WTC11 (cell line): Measurements from ENCODE around the gene CCR5. TPM values are rescaled to one million over a fixed set of nuclear protein-coding genes. Genes with fewer than 3 reads are reported as not detected.

Experiments
- ATAC-seq: fragments of 200-7000 bp; cut with Tn5 transposase; 2 replicates; pipeline ENCODE4 v1.10.0; 2021; ENCODE audit warnings: mild to moderate bottlenecking, moderate library complexity
- CTCF ChIA-PET: fragments of 300-600 bp; sonication (Branson Sonifier 250); formaldehyde crosslinking; loops from one replicate; lab custom pipeline; 2021; ENCODE audit warnings: antibody characterized with exemption; lab: Charles Lee
- POLR2A ChIA-PET: fragments of 350-600 bp; sonication (Branson Sonifier 250); formaldehyde crosslinking; loops from one replicate; lab custom pipeline; 2021; ENCODE audit warnings: antibody characterized with exemption; lab: Charles Lee
- DNase-seq: peaks from one replicate; pipeline ENCODE4 v3.0.0; 2021; ENCODE audit warnings: low spot score
- H3K27ac Mint-ChIP-seq: 2 replicates; pipeline ENCODE4 v1.8.0; 2021; ENCODE audit warnings: mixed read lengths
- H3K27me3 Mint-ChIP-seq: 2 replicates; pipeline ENCODE4 v1.8.0; 2021; ENCODE audit warnings: low read depth, mild to moderate bottlenecking, moderate library complexity, mixed read lengths
- H3K36me3 Mint-ChIP-seq: 2 replicates; pipeline ENCODE4 v1.8.0; 2021; ENCODE audit warnings: mixed read lengths
- H3K4me1 Mint-ChIP-seq: 2 replicates; pipeline ENCODE4 v1.8.0; 2022; ENCODE audit warnings: mixed read lengths
- H3K4me3 Mint-ChIP-seq: 2 replicates; pipeline ENCODE4 v1.8.0; 2021; ENCODE audit warnings: mild to moderate bottlenecking, moderate library complexity, mixed read lengths
- H3K9me3 Mint-ChIP-seq: 2 replicates; pipeline ENCODE4 v1.8.0; 2021; ENCODE audit warnings: mixed read lengths
- CREB1 ChIP-seq: sonication (generic); formaldehyde crosslinking; IDR thresholded peaks from 2 replicates; pipeline ENCODE4 v1.8.0; 2023; ENCODE audit warnings: mild to moderate bottlenecking, missing genetic modification reagents
- ESRRA ChIP-seq: sonication (generic); formaldehyde crosslinking; IDR thresholded peaks from 2 replicates; pipeline ENCODE4 v1.8.1; 2022; ENCODE audit warnings: mild to moderate bottlenecking, missing genetic modification reagents, borderline replicate concordance
- ETV6 ChIP-seq: sonication (generic); formaldehyde crosslinking; IDR thresholded peaks from 2 replicates; pipeline ENCODE4 v1.8.1; 2022; ENCODE audit warnings: mild to moderate bottlenecking, missing genetic modification reagents
- FOXP1 ChIP-seq: sonication (generic); formaldehyde crosslinking; IDR thresholded peaks from 2 replicates; pipeline ENCODE4 v1.8.0; 2022; ENCODE audit warnings: missing genetic modification reagents, mild to moderate bottlenecking, moderate library complexity, borderline replicate concordance
- GABPB1 ChIP-seq: sonication (generic); formaldehyde crosslinking; IDR thresholded peaks from 2 replicates; pipeline ENCODE4 v1.8.1; 2023; ENCODE audit warnings: mild to moderate bottlenecking, missing genetic modification reagents
- GTF2I ChIP-seq: fragments of 250-450 bp; sonication (Bioruptor Pico); conservative IDR thresholded peaks from 2 replicates; pipeline ENCODE4 v1.4.0; 2021; ENCODE audit warnings: mild to moderate bottlenecking
- IRF2 ChIP-seq: sonication (generic); formaldehyde crosslinking; IDR thresholded peaks from 2 replicates; pipeline ENCODE4 v1.8.0; 2022; ENCODE audit warnings: low read depth, missing genetic modification reagents, borderline replicate concordance
- NFATC4 ChIP-seq: fragments of 250-450 bp; sonication (Bioruptor Pico); IDR thresholded peaks from 2 replicates; pipeline ENCODE4 v1.9.0; 2021; ENCODE audit warnings: mild to moderate bottlenecking
- OVOL2 ChIP-seq: fragments of 250-450 bp; sonication (Bioruptor Pico); IDR thresholded peaks from 2 replicates; pipeline ENCODE4 v1.9.0; 2021; ENCODE audit warnings: mild to moderate bottlenecking, borderline replicate concordance
- PRRX2 ChIP-seq: fragments of 250-450 bp; sonication (Bioruptor Pico); IDR thresholded peaks from 2 replicates; pipeline ENCODE4 v1.8.0; 2021; ENCODE audit warnings: mild to moderate bottlenecking
- ZNF423 ChIP-seq: fragments of 250-450 bp; sonication (Bioruptor Pico); IDR thresholded peaks from 2 replicates; pipeline ENCODE4 v2.1.2; 2022; ENCODE audit warnings: mild to moderate bottlenecking, moderate library complexity
- total RNA-seq: library from RNA; stranded (reverse); gene quantifications from 3 replicates; pipeline ENCODE4 v1.2.3, GENCODE V29; 2021
- TF ChIP-seq, protein P1 (sequence below): sonication (generic); formaldehyde crosslinking; IDR thresholded peaks from 2 replicates; pipeline ENCODE4 v1.8.1; 2023; ENCODE audit warnings: mild to moderate bottlenecking, missing genetic modification reagents, borderline replicate concordance
- TF ChIP-seq, protein P2 (sequence below): sonication (generic); formaldehyde crosslinking; IDR thresholded peaks from 2 replicates; pipeline ENCODE4 v1.8.0; 2022; ENCODE audit warnings: mild to moderate bottlenecking, missing genetic modification reagents
- TF ChIP-seq, protein P3 (sequence below): sonication (generic); formaldehyde crosslinking; IDR thresholded peaks from 2 replicates; pipeline ENCODE4 v1.8.1; 2022; ENCODE audit warnings: low read depth, missing genetic modification reagents, borderline replicate concordance

CCR5 gene
- total RNA-seq, 1 experiment from 2014 or later, result not detected

DNA sequence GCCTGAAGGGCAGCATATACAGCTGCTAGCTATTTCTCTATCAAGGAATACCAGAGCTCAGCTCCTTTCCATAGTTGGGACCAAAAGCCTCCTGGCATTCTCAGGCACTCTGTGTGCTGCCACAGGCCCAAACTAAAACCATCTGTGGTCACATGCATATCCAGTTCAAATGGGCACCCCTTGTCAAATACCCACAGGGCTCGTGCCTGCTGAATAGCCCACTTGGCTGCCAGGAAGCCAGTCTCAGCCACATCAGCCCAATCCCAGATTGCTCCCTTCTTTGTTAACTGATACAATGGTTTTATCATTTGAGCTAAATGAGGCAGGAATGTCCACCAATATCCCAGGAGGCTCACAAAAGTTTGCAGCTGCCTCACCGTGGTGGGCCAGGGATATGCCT lies 50.2 kb downstream of the CCR5 start:
- no peak for ATAC-seq
- CTCF ChIA-PET, result interaction anchor here (1.2 to 1.4 kb wide), 2 partner anchors 29 to 43 kb away, joined by 3 to 4 read pairs; no protein-coding TSS in a partner anchor
- Mint-ChIP-seq H3K27me3 (no peaks in the 10 kb centered on the region), H3K27ac (no peak overlapping the region), H3K36me3 (no peaks in the 10 kb centered on the region), H3K4me3 (no peak overlapping the region), H3K9me3 (no peaks in the 10 kb centered on the region)
- POLR2A ChIA-PET, result no interaction called here
- no peak for DNase-seq
- TF ChIP-seq NFATC4, result no peak
- TF ChIP-seq, protein P1, sequence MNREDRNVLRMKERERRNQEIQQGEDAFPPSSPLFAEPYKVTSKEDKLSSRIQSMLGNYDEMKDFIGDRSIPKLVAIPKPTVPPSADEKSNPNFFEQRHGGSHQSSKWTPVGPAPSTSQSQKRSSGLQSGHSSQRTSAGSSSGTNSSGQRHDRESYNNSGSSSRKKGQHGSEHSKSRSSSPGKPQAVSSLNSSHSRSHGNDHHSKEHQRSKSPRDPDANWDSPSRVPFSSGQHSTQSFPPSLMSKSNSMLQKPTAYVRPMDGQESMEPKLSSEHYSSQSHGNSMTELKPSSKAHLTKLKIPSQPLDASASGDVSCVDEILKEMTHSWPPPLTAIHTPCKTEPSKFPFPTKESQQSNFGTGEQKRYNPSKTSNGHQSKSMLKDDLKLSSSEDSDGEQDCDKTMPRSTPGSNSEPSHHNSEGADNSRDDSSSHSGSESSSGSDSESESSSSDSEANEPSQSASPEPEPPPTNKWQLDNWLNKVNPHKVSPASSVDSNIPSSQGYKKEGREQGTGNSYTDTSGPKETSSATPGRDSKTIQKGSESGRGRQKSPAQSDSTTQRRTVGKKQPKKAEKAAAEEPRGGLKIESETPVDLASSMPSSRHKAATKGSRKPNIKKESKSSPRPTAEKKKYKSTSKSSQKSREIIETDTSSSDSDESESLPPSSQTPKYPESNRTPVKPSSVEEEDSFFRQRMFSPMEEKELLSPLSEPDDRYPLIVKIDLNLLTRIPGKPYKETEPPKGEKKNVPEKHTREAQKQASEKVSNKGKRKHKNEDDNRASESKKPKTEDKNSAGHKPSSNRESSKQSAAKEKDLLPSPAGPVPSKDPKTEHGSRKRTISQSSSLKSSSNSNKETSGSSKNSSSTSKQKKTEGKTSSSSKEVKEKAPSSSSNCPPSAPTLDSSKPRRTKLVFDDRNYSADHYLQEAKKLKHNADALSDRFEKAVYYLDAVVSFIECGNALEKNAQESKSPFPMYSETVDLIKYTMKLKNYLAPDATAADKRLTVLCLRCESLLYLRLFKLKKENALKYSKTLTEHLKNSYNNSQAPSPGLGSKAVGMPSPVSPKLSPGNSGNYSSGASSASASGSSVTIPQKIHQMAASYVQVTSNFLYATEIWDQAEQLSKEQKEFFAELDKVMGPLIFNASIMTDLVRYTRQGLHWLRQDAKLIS, result no peak
- no peak for TF ChIP-seq PRRX2 (CRISPR knock-in tag)
- TF ChIP-seq IRF2, result no peak
- TF ChIP-seq, protein P2, sequence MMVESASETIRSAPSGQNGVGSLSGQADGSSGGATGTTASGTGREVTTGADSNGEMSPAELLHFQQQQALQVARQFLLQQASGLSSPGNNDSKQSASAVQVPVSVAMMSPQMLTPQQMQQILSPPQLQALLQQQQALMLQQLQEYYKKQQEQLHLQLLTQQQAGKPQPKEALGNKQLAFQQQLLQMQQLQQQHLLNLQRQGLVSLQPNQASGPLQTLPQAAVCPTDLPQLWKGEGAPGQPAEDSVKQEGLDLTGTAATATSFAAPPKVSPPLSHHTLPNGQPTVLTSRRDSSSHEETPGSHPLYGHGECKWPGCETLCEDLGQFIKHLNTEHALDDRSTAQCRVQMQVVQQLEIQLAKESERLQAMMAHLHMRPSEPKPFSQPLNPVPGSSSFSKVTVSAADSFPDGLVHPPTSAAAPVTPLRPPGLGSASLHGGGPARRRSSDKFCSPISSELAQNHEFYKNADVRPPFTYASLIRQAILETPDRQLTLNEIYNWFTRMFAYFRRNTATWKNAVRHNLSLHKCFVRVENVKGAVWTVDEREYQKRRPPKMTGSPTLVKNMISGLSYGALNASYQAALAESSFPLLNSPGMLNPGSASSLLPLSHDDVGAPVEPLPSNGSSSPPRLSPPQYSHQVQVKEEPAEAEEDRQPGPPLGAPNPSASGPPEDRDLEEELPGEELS (CRISPR knock-in tag), result no peak
- TF ChIP-seq CREB1 (CRISPR knock-in tag), result no peak
- no peak for TF ChIP-seq ETV6 (CRISPR knock-in tag)
- no peak for TF ChIP-seq FOXP1 (CRISPR knock-in tag)
- no peak for TF ChIP-seq GTF2I (CRISPR knock-in tag)
- TF ChIP-seq GABPB1, result no peak
- TF ChIP-seq, protein P3, sequence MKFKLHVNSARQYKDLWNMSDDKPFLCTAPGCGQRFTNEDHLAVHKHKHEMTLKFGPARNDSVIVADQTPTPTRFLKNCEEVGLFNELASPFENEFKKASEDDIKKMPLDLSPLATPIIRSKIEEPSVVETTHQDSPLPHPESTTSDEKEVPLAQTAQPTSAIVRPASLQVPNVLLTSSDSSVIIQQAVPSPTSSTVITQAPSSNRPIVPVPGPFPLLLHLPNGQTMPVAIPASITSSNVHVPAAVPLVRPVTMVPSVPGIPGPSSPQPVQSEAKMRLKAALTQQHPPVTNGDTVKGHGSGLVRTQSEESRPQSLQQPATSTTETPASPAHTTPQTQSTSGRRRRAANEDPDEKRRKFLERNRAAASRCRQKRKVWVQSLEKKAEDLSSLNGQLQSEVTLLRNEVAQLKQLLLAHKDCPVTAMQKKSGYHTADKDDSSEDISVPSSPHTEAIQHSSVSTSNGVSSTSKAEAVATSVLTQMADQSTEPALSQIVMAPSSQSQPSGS (CRISPR knock-in tag), result no peak
- TF ChIP-seq, all 79 proteins: peak for 0
- H3K4me1 Mint-ChIP-seq, result peaks cover 22% of the 10 kb centered on the region

DNA sequence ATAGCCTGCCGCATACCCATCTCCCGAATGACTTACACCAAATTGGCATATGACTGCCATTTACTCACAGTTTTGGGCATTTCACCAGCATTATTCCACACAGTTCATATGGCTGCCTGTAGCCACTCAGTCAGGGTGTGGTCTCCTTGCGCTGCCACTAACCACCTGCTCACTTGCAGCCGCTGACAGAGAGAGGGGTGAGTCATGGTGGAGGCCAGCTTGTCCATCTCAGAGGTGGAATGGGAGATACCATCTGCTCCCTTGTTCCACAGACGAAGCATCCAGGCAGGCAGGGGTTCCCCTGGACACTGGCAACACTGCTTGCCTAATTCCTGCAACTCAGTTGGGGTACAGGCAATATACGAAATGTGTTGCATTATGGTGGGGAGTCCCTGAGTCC lies 51.9 kb downstream of the CCR5 start:
- Mint-ChIP-seq H3K4me3 (no peak overlapping the region), H3K9me3 (no peaks in the 10 kb centered on the region), H3K27ac (no peak overlapping the region), H3K36me3 (no peaks in the 10 kb centered on the region), H3K4me1 (peaks cover 13% of the 10 kb centered on the region), H3K27me3 (no peaks in the 10 kb centered on the region)
- ATAC-seq (no peak), DNase-seq (no peak)
- TF ChIP-seq OVOL2 (CRISPR knock-in tag), result no peak
- TF ChIP-seq ZNF423, result no peak
- ChIA-PET POLR2A (no interaction called here), CTCF (no interaction called here)

DNA sequence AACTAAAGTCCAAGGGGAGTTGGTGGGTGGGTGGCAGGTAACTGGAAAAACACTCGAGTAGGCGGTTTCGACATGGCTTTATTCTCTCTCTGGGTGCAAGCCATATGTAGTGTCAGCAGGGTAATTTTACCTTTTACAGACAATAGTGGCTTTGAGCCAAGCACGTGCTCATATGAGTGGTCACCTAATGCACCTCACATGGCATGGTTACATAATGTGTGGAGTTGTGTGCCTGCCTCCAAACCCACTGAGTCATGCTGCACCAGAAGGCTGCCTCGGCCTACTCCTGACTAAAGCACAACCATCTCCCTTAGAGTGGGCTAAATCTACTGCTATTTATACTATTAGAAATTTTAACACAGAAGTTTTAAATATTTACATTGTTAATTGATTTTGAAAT lies 52.8 kb downstream of the CCR5 start:
- no peak overlapping the region for H3K4me3 Mint-ChIP-seq
- H3K4me1 Mint-ChIP-seq, result peaks cover 4% of the 10 kb centered on the region
- TF ChIP-seq ESRRA (CRISPR knock-in tag), result no peak
- no peak for ATAC-seq
- no peaks in the 10 kb centered on the region for H3K27me3 Mint-ChIP-seq
- H3K36me3 Mint-ChIP-seq, result no peaks in the 10 kb centered on the region
- no peak for DNase-seq
- ChIA-PET POLR2A (no interaction called here), CTCF (interaction anchor here (1.0 kb wide), 1 partner anchor 486 kb away, joined by 3 read pairs; no protein-coding TSS in a partner anchor)
- no peaks in the 10 kb centered on the region for H3K9me3 Mint-ChIP-seq
- no peak overlapping the region for H3K27ac Mint-ChIP-seq

Other genes with a start within 250 kb of the CCR5 start
- not detected in 3 replicates for gene CCR1, start 162.6 kb upstream of the CCR5 start, total RNA-seq
- gene CCR3, start 128.5 kb upstream of the CCR5 start, total RNA-seq, result not detected in 3 replicates
- 0.07 TPM in 1 of 3 replicates, not detected in the others for gene CCR2, start 16.8 kb upstream of the CCR5 start, total RNA-seq
- gene CCRL2, start 36.3 kb downstream of the CCR5 start, total RNA-seq, result not detected in 3 replicates
- 0.14 to 0.30 TPM (median 0.22 TPM) in 3 replicates for gene LTF, start 94.0 kb downstream of the CCR5 start, total RNA-seq
- gene RTP3, start 127.0 kb downstream of the CCR5 start, total RNA-seq, result not detected in 3 replicates
- gene LRRC2, start 195.4 kb downstream of the CCR5 start, total RNA-seq, result 4.0 to 4.9 TPM (median 4.9 TPM) in 3 replicates
- 0.09 to 0.14 TPM (median 0.13 TPM) in 3 replicates for gene FAM240A, start 241.6 kb downstream of the CCR5 start, total RNA-seq